Gastrocnemius medialis (tissue), 4 donors: Measurements from ENCODE around the gene DHRSX.
"Not testable (repeated sequence)": the region's sequence is repeated elsewhere in the genome, so short reads cannot be mapped to it uniquely, and the experiment has no call there.

Experiments
- CTCF ChIP-seq, 5 experiments: fragments of 450-650 bp in 3 of 5; fragments of 200-600 bp in 2 of 5; sonication (generic) in 2 of 5; IDR thresholded peaks in 4 of 5; conservative IDR thresholded peaks in 1 of 5; 1 replicate in 4 of 5; 2 replicates in 1 of 5; pipeline ENCODE4 v1.5.1; 2016 to 2019; ENCODE audit warnings: antibody characterized with exemption in 5 of 5, mild to moderate bottlenecking in 3 of 5, moderate library complexity in 3 of 5
- POLR2A ChIP-seq, 2 donors: fragments of 450-650 bp; IDR thresholded peaks; one replicate each; pipeline ENCODE4 v1.6.1; 2017; ENCODE audit warnings: antibody characterized with exemption in 2 of 2, mild to moderate bottlenecking in 2 of 2, moderate library complexity in 2 of 2

- TF ChIP-seq CTCF (IDR thresholded peaks at IDR 0.05 in 4 of 5, conservative IDR thresholded peaks at IDR 0.05 in 1 of 5); POLR2A (IDR thresholded peaks at IDR 0.05): not testable (repeated sequence)
These were observed 111.0 kb downstream of the DHRSX start for GRCh38 chrX:2389731-2390130.
